ENCODE measurements around the gene SLC25A15. TPM values are rescaled to one million over a fixed set of nuclear protein-coding genes. Genes with fewer than 3 reads are reported as not detected.

The SLC25A15 gene
- total RNA-seq, 2 experiments from 2014 or later: 2.1 to 2.2 TPM

DNA sequence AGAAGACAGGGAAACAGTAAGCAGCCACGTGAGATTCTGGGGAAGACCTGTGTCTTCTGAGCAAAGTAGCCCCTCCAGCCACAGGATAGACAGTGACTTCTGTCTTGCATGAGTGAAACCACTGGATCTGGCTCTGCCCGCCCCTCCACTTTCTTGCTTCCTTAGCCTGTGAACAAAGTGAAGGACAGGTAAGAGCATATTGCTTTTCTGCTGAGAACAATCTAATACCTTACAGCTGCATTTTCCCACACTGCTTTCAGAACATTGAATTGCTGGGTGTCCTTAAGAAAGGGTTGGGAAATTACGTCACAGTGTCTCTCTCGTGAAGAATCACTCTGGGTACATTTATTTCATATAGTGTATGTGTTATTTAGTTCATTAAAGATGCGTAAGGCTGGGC, 11.1 kb downstream of the SLC25A15 start:
- no peaks in the 10 kb centered on the region for H3K27me3 Mint-ChIP-seq
- H3K27ac Mint-ChIP-seq: peak overlapping the region; percentile 9
- H3K4me1 Mint-ChIP-seq (ENCODE audit: low read depth): peaks cover 8% of the 10 kb centered on the region
- no peak for ATAC-seq (ENCODE audit: poor library complexity)
- ChIA-PET CTCF (no interaction called here), POLR2A (no interaction called here)
- no peak overlapping the region for H3K27ac ChIP-seq (ENCODE audit: low read depth in 1 of 2, low read length in 2 of 2)
- TF ChIP-seq, protein P1, sequence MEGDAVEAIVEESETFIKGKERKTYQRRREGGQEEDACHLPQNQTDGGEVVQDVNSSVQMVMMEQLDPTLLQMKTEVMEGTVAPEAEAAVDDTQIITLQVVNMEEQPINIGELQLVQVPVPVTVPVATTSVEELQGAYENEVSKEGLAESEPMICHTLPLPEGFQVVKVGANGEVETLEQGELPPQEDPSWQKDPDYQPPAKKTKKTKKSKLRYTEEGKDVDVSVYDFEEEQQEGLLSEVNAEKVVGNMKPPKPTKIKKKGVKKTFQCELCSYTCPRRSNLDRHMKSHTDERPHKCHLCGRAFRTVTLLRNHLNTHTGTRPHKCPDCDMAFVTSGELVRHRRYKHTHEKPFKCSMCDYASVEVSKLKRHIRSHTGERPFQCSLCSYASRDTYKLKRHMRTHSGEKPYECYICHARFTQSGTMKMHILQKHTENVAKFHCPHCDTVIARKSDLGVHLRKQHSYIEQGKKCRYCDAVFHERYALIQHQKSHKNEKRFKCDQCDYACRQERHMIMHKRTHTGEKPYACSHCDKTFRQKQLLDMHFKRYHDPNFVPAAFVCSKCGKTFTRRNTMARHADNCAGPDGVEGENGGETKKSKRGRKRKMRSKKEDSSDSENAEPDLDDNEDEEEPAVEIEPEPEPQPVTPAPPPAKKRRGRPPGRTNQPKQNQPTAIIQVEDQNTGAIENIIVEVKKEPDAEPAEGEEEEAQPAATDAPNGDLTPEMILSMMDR (IDR thresholded peaks at IDR 0.05): no peak
- no peak overlapping the region for H3K4me3 ChIP-seq (ENCODE audit: low read length)
- H3K9me3 ChIP-seq (ENCODE audit: control insufficient read depth in 1 of 2, insufficient read depth in 1 of 2, low read length in 2 of 2): no peaks in the 10 kb centered on the region
- H3K4me1 ChIP-seq (ENCODE audit: insufficient read depth, low read length): peaks cover 17% of the 10 kb centered on the region
- no peaks in the 10 kb centered on the region for H3K9me3 Mint-ChIP-seq
- peaks cover 86% of the 10 kb centered on the region for H3K36me3 Mint-ChIP-seq (ENCODE audit: low read depth)
- no peak for DNase-seq
- H3K36me3 ChIP-seq (ENCODE audit: insufficient read depth, low read length): peaks cover 55% of the 10 kb centered on the region
- no peak overlapping the region for H3K4me3 Mint-ChIP-seq
- H3K27me3 ChIP-seq (ENCODE audit: control insufficient read depth in 1 of 2, insufficient read depth in 2 of 2, low read length in 2 of 2): no peaks in the 10 kb centered on the region
- intact Hi-C loops (cut with DNase I, micrococcal nuclease): no loop called here

DNA sequence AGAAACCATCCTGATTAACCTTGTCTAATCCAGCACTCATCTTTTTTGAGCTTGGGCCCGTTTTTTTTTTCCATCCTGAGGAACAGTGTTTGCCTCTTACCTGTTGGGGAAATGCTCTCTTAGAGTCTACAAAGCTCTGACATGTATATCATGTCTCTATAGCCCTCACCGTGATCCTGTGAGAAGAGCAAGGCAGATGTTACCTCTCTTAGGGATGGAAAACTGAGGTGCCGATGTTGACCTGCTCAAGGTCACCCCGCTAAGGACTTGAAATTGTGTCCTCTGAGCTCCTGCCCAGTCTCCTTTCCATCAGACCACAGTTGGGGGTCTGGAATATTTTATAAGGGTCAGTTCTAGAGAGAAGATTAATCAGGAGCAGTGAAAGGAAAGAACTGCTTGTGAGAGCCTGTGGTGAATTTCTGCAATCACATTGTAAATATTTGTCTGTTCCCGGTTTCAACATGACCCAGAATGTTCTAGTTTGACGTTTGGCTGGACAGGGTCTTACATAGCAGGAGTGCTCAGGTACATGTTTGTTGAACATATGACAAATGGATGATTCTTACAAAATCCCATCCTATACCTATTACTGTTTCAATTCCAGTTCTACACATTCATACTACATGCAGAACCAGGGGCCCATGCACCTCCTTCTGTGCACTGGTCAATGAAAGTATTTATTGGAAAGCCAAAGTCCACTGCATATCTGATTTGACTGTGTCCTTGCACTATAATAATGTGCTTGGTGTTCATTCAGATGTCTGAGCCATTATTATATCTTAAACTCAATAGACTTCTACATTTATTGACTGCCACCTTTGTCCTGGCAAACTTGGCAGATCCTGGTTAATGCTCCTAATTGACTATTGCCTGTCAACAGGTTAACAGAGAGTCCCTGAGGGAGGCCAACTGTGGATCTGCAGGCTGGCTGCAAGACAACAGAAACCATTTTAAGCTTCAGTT, 12.1 kb downstream of the SLC25A15 start:
- TF ChIP-seq, protein P1 (IDR thresholded peaks at IDR 0.05): no peak
- H3K4me1 Mint-ChIP-seq (ENCODE audit: low read depth): peaks cover 8% of the 10 kb centered on the region
- Histone ChIP-seq H3K27me3 (ENCODE audit: control insufficient read depth in 1 of 2, insufficient read depth in 2 of 2, low read length in 2 of 2) (no peaks in the 10 kb centered on the region), H3K4me3 (ENCODE audit: low read length) (no peak overlapping the region), H3K9me3 (ENCODE audit: control insufficient read depth in 1 of 2, insufficient read depth in 1 of 2, low read length in 2 of 2) (no peaks in the 10 kb centered on the region), H3K4me1 (ENCODE audit: insufficient read depth, low read length) (peaks cover 17% of the 10 kb centered on the region), H3K36me3 (ENCODE audit: insufficient read depth, low read length) (peaks cover 61% of the 10 kb centered on the region), H3K27ac (ENCODE audit: low read depth in 1 of 2, low read length in 2 of 2) (no peak overlapping the region)
- no peaks in the 10 kb centered on the region for H3K9me3 Mint-ChIP-seq
- DNase-seq (no peak), ATAC-seq (ENCODE audit: poor library complexity) (no peak)
- intact Hi-C loops (cut with DNase I, micrococcal nuclease): no loop called here
- peaks cover 88% of the 10 kb centered on the region for H3K36me3 Mint-ChIP-seq (ENCODE audit: low read depth)
- no peaks in the 10 kb centered on the region for H3K27me3 Mint-ChIP-seq
- CTCF ChIA-PET: interaction anchor here (0.6 to 0.7 kb wide), 2 partner anchors 120 to 192 kb away, joined by 3 to 4 read pairs; no protein-coding TSS in a partner anchor
- POLR2A ChIA-PET: interaction anchor here (0.7 kb wide), 1 partner anchor 30 kb away, joined by 3 read pairs; no protein-coding TSS in a partner anchor
- no peak overlapping the region for H3K4me3 Mint-ChIP-seq
- no peak overlapping the region for H3K27ac Mint-ChIP-seq

DNA sequence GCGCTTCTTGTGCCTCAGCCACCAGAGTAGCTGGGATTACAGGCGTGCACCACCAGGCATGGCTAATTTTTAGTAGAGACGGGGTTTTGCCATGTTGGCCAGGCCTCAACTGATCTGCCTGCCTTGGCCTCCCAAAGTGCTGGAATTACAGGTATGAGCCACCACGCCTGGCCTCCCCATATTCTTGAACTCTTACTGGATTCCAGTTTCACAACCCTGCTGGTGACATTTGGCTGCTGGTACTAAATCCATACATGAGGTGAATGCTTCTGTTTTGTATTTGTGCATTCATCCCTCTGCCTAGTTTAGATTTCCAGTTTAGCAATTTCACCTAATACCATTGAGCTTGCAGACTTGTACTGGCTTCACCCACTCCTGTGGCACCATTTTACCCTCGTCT, 13.9 kb downstream of the SLC25A15 start:
- Mint-ChIP-seq H3K9me3 (no peaks in the 10 kb centered on the region), H3K27ac (no peak overlapping the region), H3K36me3 (ENCODE audit: low read depth) (peaks cover 99% of the 10 kb centered on the region), H3K4me3 (no peak overlapping the region), H3K4me1 (ENCODE audit: low read depth) (peaks cover 8% of the 10 kb centered on the region), H3K27me3 (no peaks in the 10 kb centered on the region)
- ChIA-PET CTCF (no interaction called here), POLR2A (no interaction called here)
- Histone ChIP-seq H3K27ac (ENCODE audit: low read depth in 1 of 2, low read length in 2 of 2) (no peak overlapping the region), H3K9me3 (ENCODE audit: control insufficient read depth in 1 of 2, insufficient read depth in 1 of 2, low read length in 2 of 2) (no peaks in the 10 kb centered on the region), H3K4me1 (ENCODE audit: insufficient read depth, low read length) (peaks cover 12% of the 10 kb centered on the region), H3K27me3 (ENCODE audit: control insufficient read depth in 1 of 2, insufficient read depth in 2 of 2, low read length in 2 of 2) (no peaks in the 10 kb centered on the region), H3K4me3 (ENCODE audit: low read length) (no peak overlapping the region), H3K36me3 (ENCODE audit: insufficient read depth, low read length) (peaks cover 67% of the 10 kb centered on the region)
- TF ChIP-seq, protein P1 (IDR thresholded peaks at IDR 0.05): no peak
- ATAC-seq (ENCODE audit: poor library complexity) (no peak), DNase-seq (no peak)
- intact Hi-C loops (cut with DNase I, micrococcal nuclease): no loop called here
